Measurements from ENCODE around the gene SEMA5A. TPM values are rescaled to one million over a fixed set of nuclear protein-coding genes. Genes with fewer than 3 reads are reported as not detected.

SEMA5A gene
- total and polyA plus RNA-seq, 2 of the 13 experiments (the other 11 are each of a cell fraction or from before 2014, with no cell fraction given) = 0.01 TPM; not detected in 1

DNA sequence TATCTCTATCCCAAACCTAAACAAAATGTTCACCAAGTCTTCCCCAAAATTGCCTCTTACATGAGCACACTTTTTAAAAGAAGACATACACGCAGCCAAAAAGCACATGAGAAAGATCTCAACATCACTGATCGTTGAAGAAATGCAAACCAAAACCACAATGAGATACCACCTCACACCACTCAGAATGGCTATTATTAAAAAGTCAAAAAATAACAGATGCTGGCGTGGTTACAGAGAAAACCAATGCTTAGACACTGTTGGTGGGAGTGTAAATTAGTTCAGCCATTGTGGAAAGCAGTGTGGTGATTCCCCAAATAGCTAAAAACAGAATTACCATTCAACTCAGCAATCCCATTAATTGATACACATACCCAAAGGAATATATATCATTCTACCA, 83.8 kb downstream of the SEMA5A start:
- intact Hi-C loops (cut with micrococcal nuclease; ENCODE audit: unreplicated experiment) = no loop called here

More for the DNA sequence above, 83.8 kb downstream of the SEMA5A start:
- in situ Hi-C loops (cut with HindIII; ENCODE audit: extremely low pct_ligation_motif_present, low pct_unique_long_range_greater_than_20kb) = no loop called here
- ChIA-PET POLR2A (no interaction called here), CTCF (ENCODE audit: low intra/inter-chr PET ratio, low total read pairs) (no interaction called here)
- Histone ChIP-seq H3K27me3 (ENCODE audit: control insufficient read depth in 1 of 2, insufficient read depth in 2 of 2, low read length in 2 of 2) (no peaks in the 10 kb centered on the region), H3K27ac (ENCODE audit: extremely low read length, insufficient read depth, low read length) (no peak overlapping the region), H3K4me1 (ENCODE audit: insufficient read depth, low read length) (no peaks in the 10 kb centered on the region), H3K79me2 (ENCODE audit: insufficient read depth, low read length) (no peaks in the 10 kb centered on the region), H2AFZ (ENCODE audit: low read length) (no peak overlapping the region), H3K4me3 (replicated peaks in 1 of 3; ENCODE audit: insufficient read depth in 1 of 3, low read depth in 2 of 3, low read length in 3 of 3) (no peak overlapping the region), H3K4me2 (ENCODE audit: low read depth, low read length) (no peak overlapping the region), H3K36me3 (replicated peaks in 1 of 2; ENCODE audit: control insufficient read depth in 1 of 2, insufficient read depth in 2 of 2, low read length in 2 of 2) (no peaks in the 10 kb centered on the region), H3K9me3 (ENCODE audit: low read length) (peaks cover 11% of the 10 kb centered on the region; the same call in 1 of the 2 replicates), H4K20me1 (ENCODE audit: insufficient read depth, low read length) (no peaks in the 10 kb centered on the region), H3K9ac (ENCODE audit: insufficient read depth, low read depth, low read length) (no peak overlapping the region)
- ATAC-seq (no peak), FAIRE-seq (no peak), DNase-seq (ENCODE audit: low spot score) (no peak)
- 1% methylated on average over 3 of the region's 3 CpGs for WGBS (ENCODE audit: low lambda C conversion rate)
- TF ChIP-seq ZKSCAN5 (CRISPR knock-in tag; IDR thresholded peaks at IDR 0.05) (no peak), AGO2 (optimal IDR thresholded peaks at IDR 0.05; ENCODE audit: low read depth, low read length) (no peak), RCOR2 (CRISPR knock-in tag; IDR thresholded peaks at IDR 0.05) (no peak), ZNF160 (CRISPR knock-in tag; IDR thresholded peaks at IDR 0.05) (no peak), ZNF335 (CRISPR knock-in tag; IDR thresholded peaks at IDR 0.05) (no peak), MATR3 (CRISPR knock-in tag; IDR thresholded peaks at IDR 0.05) (no peak), PLRG1 (conservative IDR thresholded peaks at IDR 0.05) (no peak), SMAD1 (CRISPR knock-in tag; IDR thresholded peaks at IDR 0.05; ENCODE audit: borderline replicate concordance, low read depth) (no peak), GATAD2A (CRISPR knock-in tag; IDR thresholded peaks at IDR 0.05) (no peak), HOXA7 (CRISPR knock-in tag; IDR thresholded peaks at IDR 0.05) (no peak), KDM5B (CRISPR knock-in tag; IDR thresholded peaks at IDR 0.05; ENCODE audit: borderline replicate concordance) (no peak), ZMYM2 (CRISPR knock-in tag; IDR thresholded peaks at IDR 0.05) (no peak), IKZF1 (IDR thresholded peaks at IDR 0.05) (no peak), ZNF615 (CRISPR knock-in tag; IDR thresholded peaks at IDR 0.05; ENCODE audit: borderline replicate concordance) (no peak)
- TF ChIP-seq, protein P1, sequence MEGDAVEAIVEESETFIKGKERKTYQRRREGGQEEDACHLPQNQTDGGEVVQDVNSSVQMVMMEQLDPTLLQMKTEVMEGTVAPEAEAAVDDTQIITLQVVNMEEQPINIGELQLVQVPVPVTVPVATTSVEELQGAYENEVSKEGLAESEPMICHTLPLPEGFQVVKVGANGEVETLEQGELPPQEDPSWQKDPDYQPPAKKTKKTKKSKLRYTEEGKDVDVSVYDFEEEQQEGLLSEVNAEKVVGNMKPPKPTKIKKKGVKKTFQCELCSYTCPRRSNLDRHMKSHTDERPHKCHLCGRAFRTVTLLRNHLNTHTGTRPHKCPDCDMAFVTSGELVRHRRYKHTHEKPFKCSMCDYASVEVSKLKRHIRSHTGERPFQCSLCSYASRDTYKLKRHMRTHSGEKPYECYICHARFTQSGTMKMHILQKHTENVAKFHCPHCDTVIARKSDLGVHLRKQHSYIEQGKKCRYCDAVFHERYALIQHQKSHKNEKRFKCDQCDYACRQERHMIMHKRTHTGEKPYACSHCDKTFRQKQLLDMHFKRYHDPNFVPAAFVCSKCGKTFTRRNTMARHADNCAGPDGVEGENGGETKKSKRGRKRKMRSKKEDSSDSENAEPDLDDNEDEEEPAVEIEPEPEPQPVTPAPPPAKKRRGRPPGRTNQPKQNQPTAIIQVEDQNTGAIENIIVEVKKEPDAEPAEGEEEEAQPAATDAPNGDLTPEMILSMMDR (CRISPR knock-in tag; IDR thresholded peaks at IDR 0.05) = no peak
- TF ChIP-seq, protein P2, sequence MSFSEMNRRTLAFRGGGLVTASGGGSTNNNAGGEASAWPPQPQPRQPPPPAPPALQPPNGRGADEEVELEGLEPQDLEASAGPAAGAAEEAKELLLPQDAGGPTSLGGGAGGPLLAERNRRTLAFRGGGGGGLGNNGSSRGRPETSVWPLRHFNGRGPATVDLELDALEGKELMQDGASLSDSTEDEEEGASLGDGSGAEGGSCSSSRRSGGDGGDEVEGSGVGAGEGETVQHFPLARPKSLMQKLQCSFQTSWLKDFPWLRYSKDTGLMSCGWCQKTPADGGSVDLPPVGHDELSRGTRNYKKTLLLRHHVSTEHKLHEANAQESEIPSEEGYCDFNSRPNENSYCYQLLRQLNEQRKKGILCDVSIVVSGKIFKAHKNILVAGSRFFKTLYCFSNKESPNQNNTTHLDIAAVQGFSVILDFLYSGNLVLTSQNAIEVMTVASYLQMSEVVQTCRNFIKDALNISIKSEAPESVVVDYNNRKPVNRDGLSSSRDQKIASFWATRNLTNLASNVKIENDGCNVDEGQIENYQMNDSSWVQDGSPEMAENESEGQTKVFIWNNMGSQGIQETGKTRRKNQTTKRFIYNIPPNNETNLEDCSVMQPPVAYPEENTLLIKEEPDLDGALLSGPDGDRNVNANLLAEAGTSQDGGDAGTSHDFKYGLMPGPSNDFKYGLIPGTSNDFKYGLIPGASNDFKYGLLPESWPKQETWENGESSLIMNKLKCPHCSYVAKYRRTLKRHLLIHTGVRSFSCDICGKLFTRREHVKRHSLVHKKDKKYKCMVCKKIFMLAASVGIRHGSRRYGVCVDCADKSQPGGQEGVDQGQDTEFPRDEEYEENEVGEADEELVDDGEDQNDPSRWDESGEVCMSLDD (CRISPR knock-in tag; IDR thresholded peaks at IDR 0.05; ENCODE audit: borderline replicate concordance) = no peak
- BruUV-seq (replicated peaks) = no TSS peak
